ENCODE results near the gene NR1I3.
"Not testable (repeated sequence)": the region's sequence is repeated elsewhere in the genome, so short reads cannot be mapped to it uniquely, and the experiment has no call there.

NR1I3 gene

DNA sequence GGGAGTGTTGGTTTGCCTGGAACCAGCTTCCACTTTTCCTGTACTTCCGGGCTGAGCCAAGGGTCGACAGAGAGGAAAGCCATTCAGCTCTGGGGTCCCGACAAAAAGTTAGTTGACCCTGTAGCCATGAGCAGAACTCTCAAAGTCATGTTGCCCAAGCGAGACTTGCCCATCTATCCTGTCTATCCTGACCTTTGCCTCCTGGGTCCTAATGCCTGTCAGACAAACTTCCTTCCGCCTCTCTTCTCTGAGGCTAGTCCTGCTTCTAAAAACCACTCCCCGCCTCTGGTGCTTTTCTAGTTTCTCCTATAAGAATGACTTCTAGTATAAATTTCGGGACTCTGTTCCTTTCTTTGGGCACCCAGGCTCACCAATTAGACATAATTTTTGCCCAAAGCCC lies 12.8 kb upstream of the NR1I3 start:
- DNase-seq (ENCODE audit: low spot score), result no peak

- DNase-seq (ENCODE audit: low spot score), result not testable (repeated sequence)
Measured at GRCh38 chr1:161250100-161250499, 12.1 kb upstream of the NR1I3 start.

GRCh38 chr1:161244888-161245287 lies 6.9 kb upstream of the NR1I3 start:
- no peak for DNase-seq (ENCODE audit: low spot score)

DNA sequence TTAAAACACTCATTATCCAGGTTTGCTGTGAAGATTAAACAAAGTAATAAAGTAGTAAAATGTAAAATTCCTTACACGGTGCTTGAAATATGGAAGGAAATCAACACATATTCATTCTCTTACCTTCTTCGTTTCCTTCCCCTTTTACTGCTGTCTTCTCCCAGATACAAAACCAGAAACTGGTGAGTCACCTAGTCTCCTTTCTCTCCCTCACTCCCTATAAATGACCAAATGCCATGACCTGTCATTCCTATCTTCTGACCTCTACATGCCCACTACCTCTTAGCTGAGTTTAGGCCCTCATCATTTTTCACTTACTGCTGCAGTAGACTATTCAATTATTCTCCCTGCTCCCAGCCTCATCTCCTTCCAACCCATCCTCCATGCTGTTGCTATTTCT lies 4.3 kb upstream of the NR1I3 start:
- no peak for DNase-seq (ENCODE audit: low spot score)

- no peak for DNase-seq (ENCODE audit: low spot score)
Measured at GRCh38 chr1:161241682-161242081, 3.7 kb upstream of the NR1I3 start.

- DNase-seq (ENCODE audit: low spot score), result no peak
Measured at GRCh38 chr1:161235957-161236775, 1.8 kb downstream of the NR1I3 start.

GRCh38 chr1:161233102-161233501 lies 4.9 kb downstream of the NR1I3 start:
- no peak for DNase-seq (ENCODE audit: low spot score)

- DNase-seq (ENCODE audit: low spot score), result no peak
Measured at GRCh38 chr1:161230762-161231161, 7.2 kb downstream of the NR1I3 start.

DNA sequence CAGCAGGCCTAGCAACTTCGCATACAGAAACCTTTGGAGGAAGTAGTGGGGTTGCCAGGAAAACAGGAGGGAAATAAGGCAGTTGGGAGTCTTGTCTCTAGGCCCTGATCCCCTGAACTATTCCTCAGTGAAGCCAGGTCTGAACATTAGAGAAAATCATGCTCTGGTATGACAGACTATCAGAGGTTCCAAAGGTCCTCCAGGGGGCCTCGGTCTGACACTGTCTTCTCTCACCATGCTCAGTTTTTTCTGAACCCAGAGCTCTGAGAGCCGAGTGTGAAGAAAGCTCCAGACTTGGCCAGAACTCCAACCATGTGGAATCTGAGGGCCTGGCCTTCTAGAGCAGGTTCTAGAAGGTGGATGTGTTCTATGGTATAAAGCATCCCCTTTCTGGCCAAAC lies 8.1 kb downstream of the NR1I3 start:
- no peak for DNase-seq (ENCODE audit: low spot score)

DNA sequence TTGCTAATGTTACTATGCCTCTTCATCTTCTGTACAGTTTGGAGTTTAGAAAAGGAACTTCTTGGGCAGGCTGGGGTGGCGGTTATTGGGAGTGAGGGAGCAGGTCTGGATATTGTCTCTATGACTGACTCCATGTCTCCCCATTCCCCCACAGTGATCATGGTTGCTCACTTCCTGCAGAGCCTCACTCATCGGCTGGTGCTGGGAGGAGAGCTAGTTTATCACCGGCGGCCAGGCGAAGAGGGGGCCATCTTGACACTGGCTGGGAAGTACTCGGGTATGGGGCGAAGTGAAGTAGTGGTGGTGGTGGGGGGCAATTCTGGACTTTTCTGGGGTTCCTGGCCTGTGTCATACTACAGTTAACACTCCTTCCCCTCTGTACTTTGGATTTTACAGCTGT lies 10.0 kb downstream of the NR1I3 start:
- no peak for DNase-seq (ENCODE audit: low spot score)

DNA sequence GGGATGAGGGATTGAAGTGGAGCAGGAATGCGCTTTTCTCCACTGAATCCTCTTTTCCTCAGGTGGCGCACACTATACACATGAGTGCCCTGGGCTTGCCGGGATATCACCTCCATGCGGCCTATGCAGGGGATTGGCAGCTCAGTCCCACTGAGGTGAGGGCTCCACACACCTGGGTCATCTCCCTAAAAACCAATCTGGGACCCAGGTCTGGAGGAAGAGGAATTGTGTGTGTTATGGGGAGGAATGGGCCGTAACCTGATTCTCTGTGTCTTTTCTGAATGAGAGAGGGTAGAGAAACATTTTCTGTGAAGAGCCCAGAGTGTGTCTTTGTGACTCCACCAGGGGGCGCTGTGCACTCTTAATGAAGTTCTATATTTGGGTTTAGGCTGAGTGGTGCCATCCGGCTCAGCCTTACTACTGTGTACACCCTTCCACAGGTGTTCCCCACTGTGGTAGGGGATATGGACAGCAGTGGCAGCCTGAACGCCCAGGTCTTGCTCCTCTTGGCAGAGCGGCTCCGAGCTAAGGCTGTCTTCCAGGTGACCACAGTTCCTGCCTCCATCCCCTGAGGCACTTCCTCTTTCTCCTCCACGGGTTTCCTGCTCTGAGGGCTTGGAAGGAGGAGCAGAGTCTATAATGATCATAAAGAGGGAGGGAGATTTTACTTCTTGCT lies 10.7 kb downstream of the NR1I3 start:
- peak; percentile 86 for DNase-seq (ENCODE audit: low spot score)

DNA sequence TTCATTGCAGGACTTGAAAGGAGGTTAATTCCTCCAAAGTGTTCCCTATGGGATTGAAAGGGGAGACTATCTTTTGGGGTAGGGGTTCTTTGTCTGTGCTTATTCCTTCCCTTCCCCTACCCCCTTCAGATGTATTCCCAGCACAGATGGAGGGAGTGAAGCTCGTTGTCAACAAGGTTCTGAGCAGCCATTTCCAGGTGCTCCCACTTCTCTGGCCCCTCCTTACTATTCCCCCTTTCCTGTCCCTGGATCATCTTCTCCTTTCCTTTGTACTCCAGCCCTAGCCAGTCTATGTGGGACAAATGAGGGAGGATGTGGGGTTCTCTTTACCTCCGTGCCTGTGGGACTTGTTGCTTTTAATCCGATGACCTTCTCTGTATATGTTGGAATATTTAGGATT lies 11.2 kb downstream of the NR1I3 start:
- DNase-seq (ENCODE audit: low spot score), result no peak

GRCh38 chr1:161226320-161226711 lies 11.7 kb downstream of the NR1I3 start:
- DNase-seq (ENCODE audit: low spot score), result no peak

- DNase-seq (ENCODE audit: low spot score), result peak; percentile 99
Measured at GRCh38 chr1:161225534-161226319, 12.3 kb downstream of the NR1I3 start, which contains the start of gene TOMM40L. Gene TOMM40L, plus strand, starts transcription at chr1:161226060. Its CDS starts 430 bp downstream, at chr1:161226490.

DNA sequence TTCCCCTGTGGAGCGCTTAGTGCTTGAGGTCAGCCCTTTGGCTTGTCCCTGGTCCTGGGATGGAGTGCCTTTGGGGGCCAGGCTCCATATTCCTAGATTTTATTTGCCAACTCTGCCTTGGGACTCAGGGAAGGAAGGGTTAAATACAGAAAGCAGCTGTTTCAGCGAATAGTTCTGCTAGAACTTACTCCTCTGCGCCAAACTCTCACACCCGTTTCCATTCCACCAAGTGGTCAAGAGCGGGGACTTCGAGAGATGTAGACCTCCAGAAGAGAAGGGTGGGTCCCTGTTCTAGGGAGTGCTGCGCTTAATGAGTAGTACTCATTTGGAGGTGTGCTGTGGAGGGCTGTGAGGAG lies 12.8 kb downstream of the NR1I3 start:
- DNase-seq (ENCODE audit: low spot score), result no peak

GRCh38 chr1:161224695-161225087 lies 13.3 kb downstream of the NR1I3 start:
- not testable (repeated sequence) for DNase-seq (ENCODE audit: low spot score)

GRCh38 chr1:161223805-161224694 lies 14.0 kb downstream of the NR1I3 start:
- no peak for DNase-seq (ENCODE audit: low spot score)

DNA sequence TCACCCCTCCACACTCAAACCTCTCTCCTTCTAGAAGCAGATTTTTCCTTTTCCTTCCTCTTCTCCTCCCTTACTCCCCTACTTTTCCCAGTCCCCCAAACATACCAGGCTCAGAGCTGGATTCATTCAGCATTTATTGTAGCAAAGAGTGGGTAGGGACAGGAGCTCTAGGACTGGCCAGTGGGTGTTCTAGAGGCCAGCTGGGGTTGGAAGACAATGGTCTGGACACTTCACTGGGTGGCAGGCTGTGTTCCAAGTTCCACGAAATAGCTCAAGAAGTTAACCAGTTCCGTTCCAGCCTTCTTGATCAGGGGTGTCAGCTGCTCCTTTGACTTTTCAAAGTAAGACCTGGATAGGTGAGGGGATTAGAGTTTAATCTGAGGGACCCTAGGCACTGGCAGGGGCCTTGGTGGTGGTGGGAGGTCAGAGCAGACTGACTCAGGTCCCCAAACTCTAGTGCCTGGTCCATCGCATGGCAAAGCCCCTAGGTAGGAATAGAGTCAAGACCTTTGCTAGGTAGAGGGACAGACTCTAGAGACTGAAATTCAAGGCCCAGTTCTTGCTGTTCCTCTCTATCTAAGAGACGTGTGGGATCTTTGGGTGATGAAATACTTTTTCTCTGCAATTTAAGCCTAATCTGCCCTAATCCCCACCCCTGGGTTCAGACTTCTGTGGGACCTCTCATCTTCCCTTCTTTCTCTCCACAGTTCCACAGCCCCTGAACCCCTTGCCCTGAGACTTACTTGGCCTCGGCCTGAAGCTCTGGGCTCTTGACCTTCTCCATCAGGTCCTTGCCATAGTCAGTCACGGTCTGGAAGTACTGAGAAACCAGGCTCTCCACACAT lies 15.6 kb downstream of the NR1I3 start:
- DNase-seq (ENCODE audit: low spot score), result no peak

- DNase-seq (ENCODE audit: low spot score), result no peak
Measured at GRCh38 chr1:161220002-161220401, 18.0 kb downstream of the NR1I3 start.

DNA sequence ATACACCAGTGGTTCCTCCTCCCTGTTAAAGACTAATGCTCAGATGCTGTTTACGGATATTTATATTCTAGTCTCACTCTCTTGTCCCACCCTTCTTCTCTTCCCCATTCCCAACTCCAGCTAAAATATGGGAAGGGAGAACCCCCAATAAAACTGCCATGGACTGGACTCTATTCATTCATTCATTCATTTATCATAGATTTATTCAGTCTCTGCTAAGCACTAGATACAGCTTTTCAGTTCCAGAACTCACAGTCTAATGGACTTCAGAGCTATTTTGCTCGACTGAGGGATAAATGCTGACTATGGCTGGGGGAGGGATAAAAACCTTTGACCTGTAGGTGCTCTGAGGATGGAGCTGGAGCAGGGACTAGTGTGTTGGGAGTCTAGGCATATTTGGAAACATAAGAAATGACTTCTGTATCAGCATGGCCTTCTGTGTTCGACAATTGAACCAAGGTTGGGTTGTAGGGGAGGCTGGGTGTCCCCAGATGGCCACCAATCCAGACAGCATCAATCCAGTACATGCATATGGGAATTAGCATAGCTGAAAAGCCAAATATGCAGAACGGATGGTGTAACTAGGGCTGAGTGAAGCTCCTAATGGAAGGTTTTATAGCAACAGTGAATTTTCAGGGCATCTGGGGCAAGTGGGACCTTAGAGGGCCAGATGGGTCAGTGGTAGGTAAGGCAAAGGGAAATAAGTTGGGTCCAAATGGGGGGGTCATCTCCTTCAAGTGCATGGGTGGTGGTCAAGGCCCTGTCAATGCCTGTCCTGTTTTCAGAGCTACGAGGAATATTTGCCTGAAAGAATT lies 18.7 kb downstream of the NR1I3 start:
- DNase-seq (ENCODE audit: low spot score), result no peak

All from kidney capillary endothelial cell (primary cell).